GM12878 (cell line): ENCODE measurements around the gene PTGS1. TPM values are rescaled to one million over a fixed set of nuclear protein-coding genes. Genes with fewer than 3 reads are reported as not detected.

Source experiments
- ATAC-seq: fragments of 200-7000 bp; cut with Tn5 transposase; 3 replicates; pipeline ENCODE4 v1.9.1; 2020; ENCODE audit warnings: mild to moderate bottlenecking, moderate library complexity
- BruUV-seq: library from RNA; stranded (reverse); fragments of 400-500 nt; replicated peaks from 2 replicates; lab custom pipeline; 2021; lab: Mats Ljungman, UMichigan
- CTCF ChIA-PET: fragments of 300-600 bp; sonication (Branson Sonifier 250); formaldehyde crosslinking; extraction: SDS; loops from one replicate; lab custom pipeline; 2021; ENCODE audit warnings: inconsistent platforms; lab: Yijun Ruan, JAX
- POLR2A ChIA-PET: fragments of 350-600 bp; formaldehyde crosslinking; extraction: SDS; loops from one replicate; lab custom pipeline; 2021; ENCODE audit warnings: inconsistent platforms; lab: Charles Lee
- RAD21 ChIA-PET: fragments of 300-600 bp; sonication (Branson Sonifier 250); formaldehyde crosslinking; loops from one replicate; lab custom pipeline; 2023; ENCODE audit warnings: antibody characterized with exemption; ENCODE audit not compliant: unreplicated experiment; lab: Charles Lee
- SMC1A ChIA-PET: fragments of 300-600 bp; sonication (Branson Sonifier 250); formaldehyde crosslinking; loops from one replicate; lab custom pipeline; 2023; ENCODE audit not compliant: unreplicated experiment, uncharacterized antibody; lab: Charles Lee
- DNase-seq: peaks from one replicate; pipeline ENCODE4 v3.0.0-alpha.2; 2011; ENCODE audit warnings: low read depth, low spot score
- FAIRE-seq: peaks from 3 replicates; lab custom pipeline; 2011; peaks lifted over from hg19 to GRCh38; lab: Jason Lieb, UNC
- H2AFZ ChIP-seq: 2 replicates; pipeline ENCODE4 v1.6.0; 2011; ENCODE audit warnings: low read depth, low read length, control low read depth; ENCODE audit not compliant: control insufficient read depth
- H3K27ac ChIP-seq: 2 replicates; pipeline ENCODE4 v1.5.1; 2011; ENCODE audit warnings: control low read depth; ENCODE audit not compliant: control insufficient read depth, insufficient read depth
- H3K27me3 ChIP-seq, 2 experiments: replicated peaks in 1 of 2; 2 replicates each; pipeline versions ENCODE4 v1.6.0 to v1.6.1; 2011; ENCODE audit warnings: low read length in 1 of 2; ENCODE audit not compliant: control insufficient read depth in 2 of 2, insufficient read depth in 2 of 2
- H3K36me3 ChIP-seq, 2 experiments: 2 replicates each; pipeline ENCODE4 v1.5.1; 2011; ENCODE audit warnings: low read length in 1 of 2; ENCODE audit not compliant: control insufficient read depth in 2 of 2, insufficient read depth in 2 of 2
- H3K4me1 ChIP-seq: 2 replicates; pipeline ENCODE4 v1.6.1; 2011; ENCODE audit warnings: mild to moderate bottlenecking, low read length, moderate library complexity, mixed read lengths; ENCODE audit not compliant: control insufficient read depth, insufficient read depth
- H3K4me2 ChIP-seq: 2 replicates; pipeline ENCODE4 v1.6.0; 2011; ENCODE audit warnings: control low read depth; ENCODE audit not compliant: control insufficient read depth, insufficient read depth
- H3K4me3 ChIP-seq: fragments of 200-600 bp; sonication (generic); 2 replicates; pipeline ENCODE4 v1.5.1; 2016
- H3K79me2 ChIP-seq: 2 replicates; pipeline ENCODE4 v1.6.0; 2011; ENCODE audit warnings: low read length; ENCODE audit not compliant: control insufficient read depth, insufficient read depth
- H3K9ac ChIP-seq: 2 replicates; pipeline ENCODE4 v1.8.0; 2011; ENCODE audit warnings: low read length, control low read depth, mixed read lengths; ENCODE audit not compliant: control insufficient read depth, insufficient read depth
- H3K9me3 ChIP-seq: replicated peaks from 3 replicates; pipeline ENCODE4 v1.5.1; 2011; ENCODE audit warnings: mild to moderate bottlenecking, low read length; ENCODE audit not compliant: control insufficient read depth, insufficient read depth
- H4K20me1 ChIP-seq: 2 replicates; pipeline ENCODE4 v1.6.0; 2011; ENCODE audit not compliant: control insufficient read depth, insufficient read depth
- E4F1 ChIP-seq: fragments of 450-650 bp; IDR thresholded peaks from 2 replicates; pipeline ENCODE4 v1.6.1; 2018; ENCODE audit warnings: borderline replicate concordance, mild to moderate bottlenecking; ENCODE audit not compliant: partially characterized antibody
- FOXM1 ChIP-seq: IDR thresholded peaks from 2 replicates; pipeline ENCODE4 v1.6.1; 2012; ENCODE audit warnings: low read depth, mild to moderate bottlenecking, inconsistent platforms, low read length, moderate library complexity
- USF1 ChIP-seq: IDR thresholded peaks from 2 replicates; pipeline ENCODE4 v1.6.1; 2011; ENCODE audit warnings: borderline replicate concordance, low read depth, mild to moderate bottlenecking, moderate library complexity, mixed read lengths, low read length; ENCODE audit not compliant: insufficient read depth; ENCODE audit errors: extremely low read length
- WGBS: methylation state at CpG from one replicate; pipeline ENCODE4 v1.1.6; 2016; ENCODE audit warnings: low lambda C conversion rate; ENCODE audit not compliant: insufficient replicate concordance, insufficient coverage; ENCODE audit errors: missing lambda C conversion rate; 5-methylcytosine and 5-hydroxymethylcytosine counted together
- in situ Hi-C: fragments of 300-500 bp; cut with MboI; formaldehyde crosslinking; loops from 9 replicates; pipeline ENCODE4 v1.14.3; 2018; ENCODE audit warnings: mixed read lengths
- intact Hi-C: fragments of 100-400 bp; cut with micrococcal nuclease; formaldehyde crosslinking; loops from one replicate; pipeline ENCODE4 v1.14.2; 2022; ENCODE audit not compliant: unreplicated experiment
- polyA plus RNA-seq, 11 experiments: library from polyadenylated mRNA; depleted of rRNA in 4 of 11; unstranded in 6 of 11; stranded (reverse) in 5 of 11; fragments of >200 nt; fragmentation: Nextera tagmentation in 4 of 11; fragmentation: Illumina TruSeq in 1 of 11; extraction: Ambion mirVana in 4 of 11; extraction: Trizol in 1 of 11; gene quantifications; 1 replicate in 1 of 11; 2 replicates in 10 of 11; pipeline versions ENCODE4 v1.2.1 to v1.2.3, GENCODE V29; 2011 to 2016; ENCODE audit warnings: inconsistent platforms in 2 of 11, missing spikeins in 2 of 11, low read depth in 1 of 11
- total RNA-seq, 4 experiments: library from RNA; depleted of rRNA in 3 of 4; stranded (reverse); fragments of >200 nt in 3 of 4; fragmentation: Illumina TruSeq in 1 of 4; extraction: Trizol in 1 of 4; gene quantifications; 2 replicates each; pipeline versions ENCODE4 v1.2.1 to v1.2.3, GENCODE V29; 2013 to 2021

Gene PTGS1
- total and polyA plus RNA-seq, 10 of the 15 experiments (the other 5 are each of a cell fraction or from before 2014, with no cell fraction given), result 0.16 to 2.8 (median 0.96) TPM

GRCh38 chr9:122364783-122365150 is 6.1 kb upstream of the PTGS1 start:
- ChIA-PET POLR2A (no interaction called here), SMC1A (no interaction called here), RAD21 (no interaction called here), CTCF (interaction anchor here (1.6 kb wide), 1 partner anchor 266 kb away, joined by 8 read pairs; no protein-coding TSS in a partner anchor)
- H3K4me2 ChIP-seq, result no peak overlapping the region
- no peaks in the 10 kb centered on the region; a peak in 1 of 4 replicates for H3K27me3 ChIP-seq
- peaks cover 11% of the 10 kb centered on the region for H3K4me1 ChIP-seq
- no peak overlapping the region for H3K4me3 ChIP-seq
- in situ Hi-C loops (no loop called here), intact Hi-C loops (loop anchor here (5.0 kb wide), 1 partner anchor 88 kb away; no protein-coding TSS in a partner anchor)
- TF ChIP-seq E4F1 (no peak), FOXM1 (no peak), USF1 (no peak)
- no peaks in the 10 kb centered on the region; the same call in 2 of the 3 replicates for H3K9me3 ChIP-seq
- H3K27ac ChIP-seq, result no peak overlapping the region
- no peaks in the 10 kb centered on the region for H3K79me2 ChIP-seq
- DNase-seq, result no peak
- ATAC-seq, result no peak
- H4K20me1 ChIP-seq, result no peaks in the 10 kb centered on the region
- no peak for FAIRE-seq
- no peak overlapping the region for H3K9ac ChIP-seq
- no TSS peak for BruUV-seq
- WGBS, result 44% methylated on average over 10 of the region's 10 CpGs
- H3K36me3 ChIP-seq, result no peaks in the 10 kb centered on the region
- H2AFZ ChIP-seq, result no peak overlapping the region
